Measurements from ENCODE around the gene CRIM1. TPM values are rescaled to one million over a fixed set of nuclear protein-coding genes. Genes with fewer than 3 reads are reported as not detected.

Gene CRIM1
- total and polyA plus RNA-seq, 2 experiments from 2014 or later, result 76.4 to 485 TPM

- no peaks in the 10 kb centered on the region for H3K9me2 ChIP-seq (ENCODE audit: insufficient read depth)
- WGBS, 2 experiments (ENCODE audit: low coverage in 1 of 2, low lambda C conversion rate in 2 of 2, missing lambda C conversion rate in 2 of 2), result 76 to 82% methylated on average over 10 of the region's 10 CpGs
- no peak overlapping the region for H3K4me2 ChIP-seq (ENCODE audit: unreplicated experiment)
- no peaks in the 10 kb centered on the region for H3K27me3 ChIP-seq (replicated peaks; ENCODE audit: insufficient read depth)
- TF ChIP-seq EZH2phosphoT487 (IDR thresholded peaks at IDR 0.05; ENCODE audit: insufficient read depth, low read depth) (no peak), EZH2 (IDR thresholded peaks at IDR 0.05; ENCODE audit: insufficient read depth, poor library complexity, severe bottlenecking) (no peak)
- no peaks in the 10 kb centered on the region for H4K20me1 ChIP-seq (ENCODE audit: insufficient read depth)
- DNase-seq, result peak; percentile 59
- in situ Hi-C loops (cut with MboI), result no loop called here
- no peak overlapping the region for H3K4me3 ChIP-seq
- no peak overlapping the region for H3K9ac ChIP-seq
- H3F3A ChIP-seq (ENCODE audit: insufficient read depth), result peaks cover 98% of the 10 kb centered on the region
- H3K4me1 ChIP-seq (ENCODE audit: insufficient read depth), result peaks cover 38% of the 10 kb centered on the region
- H3K36me3 ChIP-seq (ENCODE audit: low read depth), result peaks cover 88% of the 10 kb centered on the region
- peaks cover 97% of the 10 kb centered on the region for H3K79me2 ChIP-seq (ENCODE audit: insufficient read depth)
- H3K27ac ChIP-seq, result peak overlapping the region; percentile 56
- H2AFZ ChIP-seq, result no peak overlapping the region
- H3K9me3 ChIP-seq (ENCODE audit: low read depth), result no peaks in the 10 kb centered on the region
Observed at GRCh38 chr2:36468463-36469105, 113.0 kb downstream of the CRIM1 start.

- in situ Hi-C loops (cut with MboI), result no loop called here
- Histone ChIP-seq H3K9ac (no peak overlapping the region), H3K36me3 (ENCODE audit: low read depth) (peaks cover 88% of the 10 kb centered on the region)
Observed at GRCh38 chr2:36469106-36469477, 113.5 kb downstream of the CRIM1 start.

DNA sequence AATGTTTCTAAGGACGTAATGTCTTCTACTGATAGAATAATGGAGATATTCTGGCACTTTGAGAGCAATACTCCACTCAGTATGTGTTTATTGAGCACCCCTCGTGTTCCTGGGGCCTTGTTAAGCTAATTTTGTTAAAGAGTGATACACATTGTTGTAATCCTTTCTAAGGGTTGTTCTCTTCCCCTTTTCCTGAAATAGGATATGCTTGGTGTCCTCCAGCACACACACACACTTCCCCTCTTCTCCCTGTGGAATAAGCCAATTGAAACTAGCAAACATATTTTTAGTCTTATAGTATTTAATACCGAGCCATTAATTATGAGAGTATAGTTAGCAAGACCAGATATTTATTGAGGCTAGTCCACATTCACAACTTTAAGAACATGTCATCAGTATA is 114.1 kb downstream of the CRIM1 start:
- WGBS, 2 experiments (ENCODE audit: low coverage in 1 of 2, low lambda C conversion rate in 2 of 2, missing lambda C conversion rate in 2 of 2), result 51 to 54% methylated on average over 3 of the region's 3 CpGs
- H3K9ac ChIP-seq, result no peak overlapping the region
- H3K4me2 ChIP-seq (ENCODE audit: unreplicated experiment), result no peak overlapping the region
- H3K4me1 ChIP-seq (ENCODE audit: insufficient read depth), result peaks cover 32% of the 10 kb centered on the region
- in situ Hi-C loops (cut with MboI), result no loop called here
- no peak overlapping the region for H3K4me3 ChIP-seq
- H3K36me3 ChIP-seq (ENCODE audit: low read depth), result peaks cover 88% of the 10 kb centered on the region
- H4K20me1 ChIP-seq (ENCODE audit: insufficient read depth), result no peaks in the 10 kb centered on the region
- no peak for DNase-seq
- TF ChIP-seq EZH2 (IDR thresholded peaks at IDR 0.05; ENCODE audit: insufficient read depth, poor library complexity, severe bottlenecking), result no peak
- no peak for TF ChIP-seq EZH2phosphoT487 (IDR thresholded peaks at IDR 0.05; ENCODE audit: insufficient read depth, low read depth)
- no peaks in the 10 kb centered on the region for H3K9me3 ChIP-seq (ENCODE audit: low read depth)
- H3F3A ChIP-seq (ENCODE audit: insufficient read depth), result peaks cover 98% of the 10 kb centered on the region
- H3K79me2 ChIP-seq (ENCODE audit: insufficient read depth), result peaks cover 97% of the 10 kb centered on the region
- no peak overlapping the region for H2AFZ ChIP-seq
- peak overlapping the region; percentile 56; the same call in 1 of the 2 replicates for H3K27ac ChIP-seq
- no peaks in the 10 kb centered on the region for H3K27me3 ChIP-seq (replicated peaks; ENCODE audit: insufficient read depth)
- H3K9me2 ChIP-seq (ENCODE audit: insufficient read depth), result no peaks in the 10 kb centered on the region

More at GRCh38 chr2:36469106-36469477, 113.5 kb downstream of the CRIM1 start:
- Histone ChIP-seq H3K4me3 (no peak overlapping the region), H3K9me2 (ENCODE audit: insufficient read depth) (no peaks in the 10 kb centered on the region), H3K9me3 (ENCODE audit: low read depth) (no peaks in the 10 kb centered on the region), H3F3A (ENCODE audit: insufficient read depth) (peaks cover 98% of the 10 kb centered on the region), H4K20me1 (ENCODE audit: insufficient read depth) (no peaks in the 10 kb centered on the region), H2AFZ (no peak overlapping the region), H3K4me2 (ENCODE audit: unreplicated experiment) (no peak overlapping the region), H3K27ac (peak overlapping the region; percentile 56), H3K4me1 (ENCODE audit: insufficient read depth) (peaks cover 33% of the 10 kb centered on the region), H3K79me2 (ENCODE audit: insufficient read depth) (peaks cover 97% of the 10 kb centered on the region), H3K27me3 (replicated peaks; ENCODE audit: insufficient read depth) (no peaks in the 10 kb centered on the region)
- DNase-seq, result no peak
- 96 to 100% methylated on average over 1 of the region's 1 CpG for WGBS, 2 experiments (ENCODE audit: low coverage in 1 of 2, low lambda C conversion rate in 2 of 2, missing lambda C conversion rate in 2 of 2)
- no peak for TF ChIP-seq EZH2phosphoT487 (IDR thresholded peaks at IDR 0.05; ENCODE audit: insufficient read depth, low read depth)
- no peak for TF ChIP-seq EZH2 (IDR thresholded peaks at IDR 0.05; ENCODE audit: insufficient read depth, poor library complexity, severe bottlenecking)

- no peak overlapping the region for H3K27ac ChIP-seq
- WGBS, 2 experiments (ENCODE audit: low coverage in 1 of 2, low lambda C conversion rate in 2 of 2, missing lambda C conversion rate in 2 of 2), result 98 to 100% methylated on average over 2 of the region's 2 CpGs
- no peak overlapping the region for H2AFZ ChIP-seq
- H4K20me1 ChIP-seq (ENCODE audit: insufficient read depth), result no peaks in the 10 kb centered on the region
- H3K4me3 ChIP-seq, result no peak overlapping the region
- DNase-seq, result no peak
- H3K27me3 ChIP-seq (replicated peaks; ENCODE audit: insufficient read depth), result no peaks in the 10 kb centered on the region
- H3F3A ChIP-seq (ENCODE audit: insufficient read depth), result peaks cover 99% of the 10 kb centered on the region
- no peak for TF ChIP-seq EZH2phosphoT487 (IDR thresholded peaks at IDR 0.05; ENCODE audit: insufficient read depth, low read depth)
- TF ChIP-seq EZH2 (IDR thresholded peaks at IDR 0.05; ENCODE audit: insufficient read depth, poor library complexity, severe bottlenecking), result no peak
- no peak overlapping the region for H3K9ac ChIP-seq
- no peaks in the 10 kb centered on the region for H3K9me2 ChIP-seq (ENCODE audit: insufficient read depth)
- in situ Hi-C loops (cut with MboI), result no loop called here
- H3K9me3 ChIP-seq (ENCODE audit: low read depth), result no peaks in the 10 kb centered on the region
- H3K4me1 ChIP-seq (ENCODE audit: insufficient read depth), result peaks cover 48% of the 10 kb centered on the region
- peaks cover 95% of the 10 kb centered on the region for H3K79me2 ChIP-seq (ENCODE audit: insufficient read depth)
- H3K4me2 ChIP-seq (ENCODE audit: unreplicated experiment), result no peak overlapping the region
- H3K36me3 ChIP-seq (ENCODE audit: low read depth), result peaks cover 89% of the 10 kb centered on the region
Observed at GRCh38 chr2:36473230-36473629, 117.7 kb downstream of the CRIM1 start.

Measured in GM23248 (cell line).